Right cardiac atrium (tissue), 5 donors: ENCODE results near the gene RASAL1. TPM values are rescaled to one million over a fixed set of nuclear protein-coding genes. Genes with fewer than 3 reads are reported as not detected.

Source experiments
- ATAC-seq, 2 donors: fragments of 200-7000 bp; cut with Tn5 transposase; one replicate each; pipeline versions ENCODE4 v1.8.0 to v1.9.1; 2020; ENCODE audit warnings: moderate library complexity in 2 of 2, mild to moderate bottlenecking in 1 of 2
- DNase-seq, 3 donors: peaks; one replicate each; pipeline ENCODE4 v3.0.0-alpha.2; 2020
- H3K27ac ChIP-seq: one replicate; pipeline ENCODE4 v1.5.1; 2013; ENCODE audit warnings: mild to moderate bottlenecking, low read length, control low read depth, moderate library complexity
- H3K27me3 ChIP-seq: one replicate; pipeline ENCODE4 v1.6.1; 2013; ENCODE audit not compliant: control insufficient read depth, insufficient read depth
- H3K4me1 ChIP-seq: one replicate; pipeline ENCODE4 v1.6.1; 2013; ENCODE audit warnings: low read length; ENCODE audit not compliant: control insufficient read depth, insufficient read depth
- H3K4me3 ChIP-seq: one replicate; pipeline ENCODE4 v1.5.1; 2013; ENCODE audit warnings: low read length, control low read depth
- H3K9me3 ChIP-seq: one replicate; pipeline ENCODE4 v1.6.1; 2013; ENCODE audit warnings: low read length; ENCODE audit not compliant: control insufficient read depth
- WGBS: extraction: QIAGEN DNeasy Blood & Tissue Kit; methylation state at CpG from one replicate; pipeline ENCODE4 v1.1.7; 2013; 5-methylcytosine and 5-hydroxymethylcytosine counted together
- intact Hi-C, 4 donors: fragments of 100-400 bp; cut with DNase I; formaldehyde crosslinking; loops; one replicate each; pipeline versions ENCODE4 v1.11.0 to v1.14.0; 2022 to 2023
- polyA plus RNA-seq: library from polyadenylated mRNA; stranded (reverse); fragments of 200-250 nt; gene quantifications from one replicate; pipeline ENCODE4 v1.2.3, GENCODE V29; 2013
- total RNA-seq, 4 donors: library from RNA; stranded (reverse); fragmentation: NEBNext Ultra II Directional; extraction: Animal tissue kit (Norgen Biotek cat#: 25700); gene quantifications; one replicate each; pipeline ENCODE4 v1.2.1, GENCODE V29; 2021
- donor health status: healthy with polysubstance abuse.
- donor health status: DM: no; HTN: yes; CAD: no.
- donor health status: DM: no; HTN: no; CAD: no.
- donor health status: DM: no; HTN: yes; CAD: no; lungs with severe emphysema.
- donor health status: DM: yes; HTN: yes; CAD: no.

RASAL1 gene
- total and polyA plus RNA-seq, 5 donors: not detected

DNA sequence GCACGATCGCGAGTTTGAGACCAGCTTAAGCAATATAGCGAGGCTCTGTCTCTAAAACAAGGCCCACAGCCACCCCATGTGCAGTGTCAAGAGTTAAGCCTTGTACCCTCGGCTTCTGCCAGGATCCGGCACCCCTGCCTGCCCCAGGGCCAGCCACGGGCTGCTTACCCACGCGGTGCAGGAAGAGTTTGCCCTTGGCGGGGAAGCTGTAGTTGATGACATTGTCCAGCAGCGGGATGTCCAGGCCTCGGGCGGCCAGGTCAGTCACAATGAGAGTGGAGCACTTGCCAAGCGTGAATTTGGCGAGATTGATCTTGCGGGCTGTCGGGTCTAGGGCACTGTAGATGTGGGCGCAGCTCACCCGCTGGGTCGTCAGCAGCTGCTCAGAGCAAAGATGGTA lies 36.6 kb upstream of the RASAL1 start:
- intact Hi-C loops: loop anchor here in 1 of 4 donors (5.0 kb wide), 1 partner anchor 120 kb away; no protein-coding TSS in a partner anchor
- H3K9me3 ChIP-seq: no peaks in the 10 kb centered on the region
- no peaks in the 10 kb centered on the region for H3K27me3 ChIP-seq
- H3K4me3 ChIP-seq: no peak overlapping the region
- H3K27ac ChIP-seq: no peak overlapping the region
- ATAC-seq: no peak
- no peaks in the 10 kb centered on the region for H3K4me1 ChIP-seq
- WGBS: 96% methylated on average over 20 of the region's 20 CpGs
- no peak for DNase-seq

DNA sequence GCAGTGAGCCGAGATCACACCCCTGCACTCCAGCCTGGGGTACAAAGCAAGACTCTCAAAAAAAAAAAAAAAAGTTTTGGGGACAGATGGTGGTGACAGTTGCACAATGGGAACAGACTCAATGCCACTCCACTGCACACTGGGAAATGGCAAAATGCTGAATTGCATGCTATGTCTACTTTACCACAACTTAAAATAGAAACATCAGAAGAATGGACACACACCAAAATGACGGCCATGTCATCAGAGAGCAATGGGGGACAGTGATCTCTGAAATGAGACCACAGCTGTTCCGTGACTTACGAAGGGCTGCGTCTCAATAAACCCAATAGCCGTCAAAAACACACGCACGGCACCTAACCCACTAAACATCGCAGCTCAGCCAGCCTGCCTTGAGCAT lies 36.0 kb upstream of the RASAL1 start:
- H3K27me3 ChIP-seq: no peaks in the 10 kb centered on the region
- H3K4me1 ChIP-seq: no peaks in the 10 kb centered on the region
- H3K27ac ChIP-seq: no peak overlapping the region
- DNase-seq (no peak), ATAC-seq (no peak)
- H3K9me3 ChIP-seq: no peaks in the 10 kb centered on the region
- H3K4me3 ChIP-seq: no peak overlapping the region
- WGBS: 96% methylated on average over 9 of the region's 9 CpGs
- intact Hi-C loops: loop anchor here in 1 of 4 donors (5.0 kb wide), 1 partner anchor 119 kb away; no protein-coding TSS in a partner anchor

GRCh38 chr12:113170926-113171325 lies 35.4 kb upstream of the RASAL1 start:
- DNase-seq (no peak), ATAC-seq (no peak)
- WGBS: 94% methylated on average over 4 of the region's 4 CpGs
- Histone ChIP-seq H3K4me1 (no peaks in the 10 kb centered on the region), H3K4me3 (no peak overlapping the region), H3K27ac (no peak overlapping the region), H3K27me3 (no peaks in the 10 kb centered on the region), H3K9me3 (no peaks in the 10 kb centered on the region)
- intact Hi-C loops: loop anchor here in 1 of 4 donors (5.0 kb wide), 1 partner anchor 119 kb away; no protein-coding TSS in a partner anchor

- intact Hi-C loops: loop anchor here in 1 of 4 donors (5.0 kb wide), 1 partner anchor 118 kb away; no protein-coding TSS in a partner anchor
- H3K27me3 ChIP-seq: no peaks in the 10 kb centered on the region
- ATAC-seq (no peak), DNase-seq (no peak)
- H3K9me3 ChIP-seq: no peaks in the 10 kb centered on the region
- WGBS: 91% methylated on average over 5 of the region's 5 CpGs
- H3K27ac ChIP-seq: no peak overlapping the region
- no peak overlapping the region for H3K4me3 ChIP-seq
- H3K4me1 ChIP-seq: no peaks in the 10 kb centered on the region
These were observed 34.9 kb upstream of the RASAL1 start for GRCh38 chr12:113170457-113170856.

GRCh38 chr12:113169697-113170096 lies 34.1 kb upstream of the RASAL1 start:
- H3K27me3 ChIP-seq: no peaks in the 10 kb centered on the region
- intact Hi-C loops: loop anchor here in 1 of 4 donors (5.0 kb wide), 1 partner anchor 117 kb away; no protein-coding TSS in a partner anchor

GRCh38 chr12:113167868-113168267 lies 32.3 kb upstream of the RASAL1 start:
- no peaks in the 10 kb centered on the region for H3K4me1 ChIP-seq
- H3K27ac ChIP-seq: no peak overlapping the region
- H3K27me3 ChIP-seq: no peaks in the 10 kb centered on the region
- no peaks in the 10 kb centered on the region for H3K9me3 ChIP-seq
- WGBS: 94% methylated on average over 10 of the region's 10 CpGs
- no peak for ATAC-seq
- DNase-seq: no peak
- H3K4me3 ChIP-seq: no peak overlapping the region
- intact Hi-C loops: no loop called here

More at GRCh38 chr12:113169697-113170096, 34.1 kb upstream of the RASAL1 start:
- no peak for ATAC-seq
- Histone ChIP-seq H3K9me3 (no peaks in the 10 kb centered on the region), H3K27ac (no peak overlapping the region), H3K4me3 (no peak overlapping the region), H3K4me1 (no peaks in the 10 kb centered on the region)
- DNase-seq: no peak
- WGBS: 94% methylated on average over 13 of the region's 13 CpGs

GRCh38 chr12:113165521-113166450 lies 30.2 kb upstream of the RASAL1 start:
- intact Hi-C loops: no loop called here
- WGBS: 91% methylated on average over 32 of the region's 32 CpGs

DNA sequence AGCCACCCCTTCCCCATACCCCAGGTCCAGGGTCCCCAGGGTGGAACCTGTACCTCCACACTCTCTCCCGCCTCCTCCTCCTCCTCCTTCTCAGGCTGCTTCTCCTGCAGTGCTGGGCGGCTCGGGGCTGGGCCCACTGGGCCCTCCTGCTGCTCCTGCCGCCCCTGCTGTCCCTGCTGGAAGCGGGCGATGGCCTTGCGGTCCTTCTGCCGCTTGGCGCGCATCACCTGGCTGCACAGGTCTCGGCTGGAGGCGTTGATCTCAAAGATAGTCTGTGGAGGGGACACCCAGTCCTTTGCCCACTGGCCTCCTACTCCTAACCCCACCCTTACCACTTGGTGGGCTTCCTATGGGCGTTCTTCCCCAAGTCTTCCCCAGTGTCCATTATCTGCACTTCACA lies 28.5 kb upstream of the RASAL1 start:
- Histone ChIP-seq H3K4me1 (no peaks in the 10 kb centered on the region), H3K9me3 (no peaks in the 10 kb centered on the region), H3K4me3 (no peak overlapping the region), H3K27me3 (no peaks in the 10 kb centered on the region), H3K27ac (no peak overlapping the region)
- DNase-seq (no peak), ATAC-seq (no peak)
- 96% methylated on average over 13 of the region's 13 CpGs for WGBS
- intact Hi-C loops: no loop called here

More at GRCh38 chr12:113165521-113166450, 30.2 kb upstream of the RASAL1 start:
- DNase-seq (no peak), ATAC-seq (no peak)
- Histone ChIP-seq H3K4me3 (no peak overlapping the region), H3K27me3 (no peaks in the 10 kb centered on the region), H3K9me3 (no peaks in the 10 kb centered on the region), H3K4me1 (no peaks in the 10 kb centered on the region), H3K27ac (no peak overlapping the region)

GRCh38 chr12:113163030-113163360 lies 27.4 kb upstream of the RASAL1 start:
- 90% methylated on average over 12 of the region's 12 CpGs for WGBS
- no peak for ATAC-seq
- H3K27ac ChIP-seq: no peak overlapping the region
- no peaks in the 10 kb centered on the region for H3K4me1 ChIP-seq
- intact Hi-C loops: no loop called here
- no peaks in the 10 kb centered on the region for H3K27me3 ChIP-seq
- no peak overlapping the region for H3K4me3 ChIP-seq
- no peak for DNase-seq
- H3K9me3 ChIP-seq: no peaks in the 10 kb centered on the region

DNA sequence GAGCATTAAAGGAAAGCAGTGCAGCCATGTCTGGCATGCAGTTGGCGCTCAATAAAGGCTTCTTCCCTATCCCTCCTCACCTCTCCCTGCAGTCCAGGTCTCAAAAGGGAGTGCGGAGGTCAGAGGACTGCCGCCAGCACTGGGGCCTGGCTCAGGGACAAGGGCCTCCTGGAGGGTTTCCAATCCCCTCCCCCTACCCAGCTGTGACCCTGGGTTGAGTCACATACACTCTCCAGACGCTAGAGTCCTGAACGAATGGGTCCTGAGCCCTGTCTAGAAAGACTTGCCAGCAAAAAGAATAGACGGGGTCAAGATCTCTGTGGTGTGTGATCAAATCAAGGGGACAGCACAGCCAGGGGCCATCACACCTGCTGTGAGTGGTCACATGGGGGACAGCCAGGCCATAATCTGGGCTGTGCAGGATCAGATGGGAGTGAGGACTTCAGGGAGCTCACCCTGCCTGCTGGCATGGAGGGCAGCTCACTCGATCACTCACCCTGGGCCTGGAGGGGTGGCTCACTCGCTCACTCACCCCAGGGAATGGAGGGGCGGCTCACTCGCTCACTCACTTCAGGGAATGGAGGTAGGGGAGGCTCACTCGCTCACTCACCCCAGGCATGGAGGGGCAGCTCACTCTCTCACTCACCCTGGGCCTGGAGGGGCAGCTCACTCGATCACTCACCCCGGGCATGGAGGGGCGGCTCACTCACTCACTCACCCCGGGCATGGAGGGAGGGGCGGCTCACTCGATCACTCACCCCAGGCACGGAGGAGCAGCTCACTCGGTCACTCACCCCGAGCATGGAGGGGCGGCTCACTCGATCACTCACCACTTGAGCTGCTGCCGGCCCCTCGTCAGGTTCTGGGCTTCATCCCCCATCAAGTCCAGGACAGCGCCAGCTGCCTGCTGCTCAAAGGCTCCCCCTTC lies 26.8 kb upstream of the RASAL1 start:
- Histone ChIP-seq H3K27ac (no peak overlapping the region), H3K9me3 (no peaks in the 10 kb centered on the region), H3K27me3 (no peaks in the 10 kb centered on the region), H3K4me3 (no peak overlapping the region), H3K4me1 (no peaks in the 10 kb centered on the region)
- intact Hi-C loops: no loop called here
- 86% methylated on average over 25 of the region's 25 CpGs for WGBS
- peak in 1 of 3 donors; percentile 67 for DNase-seq
- peak in 1 of 2 donors; percentile 5 for ATAC-seq
